Measurements from ENCODE around the gene ZNF239.
"Not testable (repeated sequence)": the region's sequence is repeated elsewhere in the genome, so short reads cannot be mapped to it uniquely, and the experiment has no call there.

Gene ZNF239

GRCh38 chr10:43574001-43574892 lies at the start of gene ZNF239:
Gene ZNF239, minus strand, starts transcription at chr10:43574616. Its CDS starts 16,537 bp downstream, at chr10:43558079.
- DNase-seq, result peak; percentile 88

GRCh38 chr10:43623351-43623750 lies 48.9 kb upstream of the ZNF239 start:
- DNase-seq, result no peak

GRCh38 chr10:43622038-43622437 lies 47.6 kb upstream of the ZNF239 start:
- DNase-seq, result no peak

GRCh38 chr10:43619368-43619767 lies 45.0 kb upstream of the ZNF239 start:
- DNase-seq, result no peak

- DNase-seq, result no peak
These were observed 42.4 kb upstream of the ZNF239 start for GRCh38 chr10:43616697-43617370.

- DNase-seq, result peak; percentile 69
These were observed 36.2 kb upstream of the ZNF239 start for GRCh38 chr10:43610636-43611035.

- no peak for DNase-seq
These were observed 32.8 kb upstream of the ZNF239 start for GRCh38 chr10:43607199-43607573.

- peak; percentile 65 for DNase-seq
These were observed 32.1 kb upstream of the ZNF239 start, which contains the start of gene ZNF485 for GRCh38 chr10:43606323-43607198. Gene ZNF485, plus strand, starts transcription at chr10:43606438. Its CDS starts 613 bp downstream, at chr10:43607051.

GRCh38 chr10:43605850-43606322 lies 31.5 kb upstream of the ZNF239 start:
- no peak for DNase-seq

- not testable (repeated sequence) for DNase-seq
These were observed 27.2 kb upstream of the ZNF239 start for GRCh38 chr10:43601576-43601975.

GRCh38 chr10:43599333-43599732 lies 24.9 kb upstream of the ZNF239 start:
- DNase-seq, result no peak

GRCh38 chr10:43598446-43598845 lies 24.0 kb upstream of the ZNF239 start:
- peak; percentile 52 for DNase-seq

GRCh38 chr10:43596546-43596945 lies 22.1 kb upstream of the ZNF239 start:
- no peak for DNase-seq

- peak; percentile 0 for DNase-seq
These were observed 21.4 kb upstream of the ZNF239 start for GRCh38 chr10:43595739-43596298.

- peak; percentile 29 for DNase-seq
These were observed 20.7 kb upstream of the ZNF239 start for GRCh38 chr10:43594944-43595589.

GRCh38 chr10:43591303-43591904 lies 17.0 kb upstream of the ZNF239 start:
- no peak for DNase-seq

- DNase-seq, result not testable (repeated sequence)
These were observed 12.3 kb upstream of the ZNF239 start for GRCh38 chr10:43586730-43587115.

- DNase-seq, result no peak
These were observed 11.7 kb upstream of the ZNF239 start for GRCh38 chr10:43585981-43586729.

- DNase-seq, result no peak
These were observed 10.6 kb upstream of the ZNF239 start for GRCh38 chr10:43585046-43585445.

GRCh38 chr10:43584051-43584450 lies 9.6 kb upstream of the ZNF239 start:
- no peak for DNase-seq

- no peak for DNase-seq
These were observed 2.2 kb upstream of the ZNF239 start for GRCh38 chr10:43576580-43576979.
